ENCODE results near the gene ZNF768. TPM values are rescaled to one million over a fixed set of nuclear protein-coding genes. Genes with fewer than 3 reads are reported as not detected.
A peak's percentile ranks its signal among the peaks of the same experiment; 100 is the strongest.

ZNF768 gene
- total RNA-seq (1 to 10 TPM; 6.0 to 8.5 (median 7.3) TPM), polyA plus RNA-seq (1 to 10 TPM; 1.6 to 2.4 TPM), total RNA-seq (7.3 reads per million, percentile 30 among the genes with 10 or more reads in this experiment)

DNA sequence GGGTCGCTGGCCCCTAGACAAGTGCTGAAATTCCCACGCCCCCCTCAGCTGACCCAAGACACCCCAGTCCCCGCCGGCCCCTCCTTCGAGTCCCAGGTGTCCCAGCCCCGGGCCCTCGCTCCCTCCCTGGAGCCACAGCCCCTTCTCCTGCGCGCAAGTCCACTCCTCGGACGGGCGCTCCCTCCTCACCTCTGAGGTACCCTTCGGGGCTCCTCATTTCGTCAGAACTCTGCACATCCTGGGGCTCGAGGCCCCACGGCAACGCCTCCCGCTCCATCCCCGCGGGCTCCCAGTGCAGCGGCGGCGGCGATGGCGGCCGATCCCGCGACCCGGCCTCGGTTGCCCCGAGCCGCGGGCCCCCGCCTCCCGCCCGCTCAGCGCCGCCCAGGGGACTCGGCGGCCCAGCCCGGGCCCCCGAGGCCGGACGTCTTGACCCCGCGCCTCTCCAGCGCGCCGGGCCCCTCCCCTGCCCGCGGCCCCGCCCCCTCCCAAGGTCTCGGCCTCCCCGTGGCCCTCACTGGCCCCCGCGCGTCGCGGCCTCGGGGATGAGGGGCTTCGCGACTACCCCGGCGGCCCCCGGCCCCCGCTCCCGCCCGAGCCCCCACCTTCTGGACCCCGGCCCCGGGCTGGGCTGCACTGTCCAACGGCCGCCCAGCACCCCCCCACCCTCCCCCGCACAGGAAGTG lies at the start of gene ZNF768:
ZNF768 (minus strand) TSS at position 430 of the 686 bp plus-strand sequence; CDS start at position 277, 153 bp downstream.
- H3K27me3 ChIP-seq (ENCODE audit: control insufficient read depth in 2 of 2, insufficient read depth in 2 of 2, low read length in 2 of 2): no peaks in the 10 kb centered on the region
- peaks cover 0 to 10% of the 10 kb centered on the region in 2 donors for H3K4me1 ChIP-seq (ENCODE audit: control insufficient read depth in 2 of 2, insufficient read depth in 2 of 2, low read length in 2 of 2)
- intact Hi-C loops (cut with micrococcal nuclease): loop anchor here (2.0 kb wide), 8 partner anchors 33 to 173 kb away; partner anchors contain the start of genes ITGAL (in 2 of the 2), ZNF785 (in 2 of the 2), PRR14 (in 1 of the 2) and SRCAP (in 1 of the 2)
- peak within 1 kb of the TSS; percentile 76 for H3K27ac ChIP-seq (ENCODE audit: low read depth, low read length)
- Mint-ChIP-seq H3K4me1 (peaks cover 17 to 37% (median 31%) of the 10 kb centered on the region in 7 donors), H3K27me3 (no peaks in the 10 kb centered on the region), H3K9me3 (peaks cover 0 to 2% (median 0%) of the 10 kb centered on the region in 11 donors), H3K36me3 (peaks cover 0 to 6% (median 0%) of the 10 kb centered on the region in 5 donors), H3K27ac (peak within 1 kb of the TSS; percentile 82 to 94 (median 88)), H3K4me3 (peak within 1 kb of the TSS; percentile 78 to 93 (median 89))
- peak in 5 of 9 donors; percentile 14 to 65 (median 27) for DNase-seq
- CTCF ChIA-PET: interaction anchor here (1.0 to 1.1 kb wide), 2 partner anchors 9 to 103 kb away, joined by 3 to 5 read pairs; partner anchors contain the start of gene ZNF747
- POLR2A ChIA-PET: interaction anchor here (1.1 to 2.1 kb wide), 5 partner anchors 9 to 96 kb away, joined by 3 to 13 read pairs (median 4); partner anchors contain the start of genes DCTPP1, ZNF688 and ZNF747
- ATAC-seq: peak; percentile 17
- no peaks in the 10 kb centered on the region for H3K9me3 ChIP-seq (ENCODE audit: control insufficient read depth in 2 of 3, low read length in 3 of 3)
- peak within 1 kb of the TSS; percentile 75 for H3K4me3 ChIP-seq (ENCODE audit: low read length)
- peaks cover 0 to 25% (median 0%) of the 10 kb centered on the region in 3 experiments for H3K36me3 ChIP-seq (ENCODE audit: control insufficient read depth in 2 of 3, insufficient read depth in 3 of 3, low read length in 3 of 3)

DNA sequence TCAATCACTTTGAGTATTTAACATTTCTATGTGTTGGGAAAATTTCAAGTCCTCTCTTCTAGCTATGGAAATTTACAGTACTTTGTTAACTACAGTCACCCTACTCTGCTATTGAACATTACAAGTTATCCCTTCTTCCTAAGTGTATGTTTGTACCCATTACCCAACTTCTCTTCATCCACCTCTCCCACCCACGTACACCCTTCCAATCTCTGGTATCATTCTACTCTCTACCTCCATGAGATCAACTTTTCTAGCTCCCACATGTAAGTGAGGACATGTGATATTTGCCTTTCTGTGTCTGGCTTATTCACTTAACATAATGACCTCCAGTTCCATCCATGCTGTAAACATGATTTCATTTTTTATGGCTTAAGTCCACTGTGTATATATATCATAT lies 48.3 kb upstream of the ZNF768 start:
- CTCF ChIA-PET: interaction anchor here (1.1 kb wide), 1 partner anchor 18 kb away, joined by 3 read pairs; no protein-coding TSS in a partner anchor
- H3K4me1 Mint-ChIP-seq: peaks cover 6 to 31% (median 22%) of the 10 kb centered on the region in 7 donors
- Histone ChIP-seq H3K4me3 (ENCODE audit: low read length) (no peak overlapping the region), H3K36me3 (ENCODE audit: control insufficient read depth in 2 of 3, insufficient read depth in 3 of 3, low read length in 3 of 3) (peaks cover 0 to 8% (median 0%) of the 10 kb centered on the region in 3 experiments), H3K9me3 (ENCODE audit: control insufficient read depth in 2 of 3, low read length in 3 of 3) (no peaks in the 10 kb centered on the region), H3K27me3 (ENCODE audit: control insufficient read depth in 2 of 2, insufficient read depth in 2 of 2, low read length in 2 of 2) (no peaks in the 10 kb centered on the region), H3K27ac (ENCODE audit: low read depth, low read length) (no peak overlapping the region), H3K4me1 (ENCODE audit: control insufficient read depth in 2 of 2, insufficient read depth in 2 of 2, low read length in 2 of 2) (peaks cover 9 to 15% of the 10 kb centered on the region in 2 donors)
- H3K4me3 Mint-ChIP-seq: peak overlapping the region in 2 of 10 donors; percentile 4 to 14
- no peaks in the 10 kb centered on the region for H3K9me3 Mint-ChIP-seq
- H3K36me3 Mint-ChIP-seq: peaks cover 0 to 8% (median 0%) of the 10 kb centered on the region in 5 donors
- no peaks in the 10 kb centered on the region for H3K27me3 Mint-ChIP-seq
- POLR2A ChIA-PET: interaction anchor here (1.0 kb wide), 1 partner anchor 24 kb away, joined by 4 read pairs; no protein-coding TSS in a partner anchor
- intact Hi-C loops (cut with micrococcal nuclease): no loop called here
- H3K27ac Mint-ChIP-seq: peak overlapping the region in 3 of 9 donors; percentile 19 to 37 (median 24)
- DNase-seq (no peak), ATAC-seq (no peak)

DNA sequence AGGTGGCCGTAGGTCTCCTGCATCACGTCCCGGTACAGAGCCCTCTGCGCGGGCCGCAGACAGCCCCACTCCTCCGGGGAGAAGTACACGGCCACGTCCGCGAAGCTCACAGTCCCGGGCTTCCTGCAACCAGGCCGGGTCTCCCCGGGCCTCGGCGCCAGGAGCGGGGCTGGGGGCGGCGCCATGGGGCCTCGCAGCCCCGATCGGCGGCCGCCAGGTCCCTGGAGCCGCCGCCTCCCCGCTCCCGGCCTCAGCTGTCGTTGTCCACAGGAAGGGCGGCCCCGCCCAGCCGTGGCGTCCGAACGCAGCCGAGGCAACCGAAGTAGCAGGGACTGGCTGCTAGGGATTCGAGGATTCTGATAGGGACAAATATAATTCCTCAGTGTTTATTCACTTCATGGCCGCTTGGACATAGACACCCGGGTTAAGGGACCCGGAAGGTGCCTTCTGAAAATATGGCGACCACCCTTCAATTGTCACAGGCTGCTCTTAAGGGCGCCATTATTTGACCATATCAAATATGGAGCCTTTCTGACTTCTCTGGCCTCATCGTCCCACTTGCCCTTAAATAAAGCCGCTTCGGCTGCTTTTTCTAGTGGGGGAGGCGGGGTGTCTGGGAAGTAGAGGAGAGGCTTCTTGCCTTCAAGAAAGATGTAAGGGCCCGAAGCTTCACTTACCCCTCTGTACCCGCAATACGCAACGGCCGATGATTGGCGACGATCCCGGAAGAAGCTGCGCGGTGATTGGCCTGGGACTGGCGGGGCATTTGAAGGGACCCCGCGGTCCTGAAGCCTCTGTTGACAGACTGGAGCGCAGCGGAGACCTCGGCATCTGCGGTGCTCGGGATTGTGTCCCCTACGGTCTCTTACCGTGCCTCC lies 45.3 kb upstream of the ZNF768 start, which contains the start of gene ZNF688:
ZNF688 (minus strand) TSS at position 270 of the 878 bp plus-strand sequence; CDS start at position 185, 85 bp downstream.
- Mint-ChIP-seq H3K4me1 (peaks cover 20 to 54% (median 42%) of the 10 kb centered on the region in 7 donors), H3K27ac (peak within 1 kb of the TSS; percentile 92 to 98 (median 95)), H3K9me3 (no peaks in the 10 kb centered on the region), H3K27me3 (no peaks in the 10 kb centered on the region), H3K36me3 (peaks cover 0 to 9% (median 0%) of the 10 kb centered on the region in 5 donors), H3K4me3 (peak within 1 kb of the TSS; percentile 87 to 98 (median 90))
- no peaks in the 10 kb centered on the region for H3K36me3 ChIP-seq (ENCODE audit: control insufficient read depth in 2 of 3, insufficient read depth in 3 of 3, low read length in 3 of 3)
- ATAC-seq (peak; percentile 89), DNase-seq (peak; percentile 74 to 99 (median 97))
- intact Hi-C loops (cut with micrococcal nuclease): loop anchor here (1.0 to 2.0 kb wide), 13 partner anchors 13 to 386 kb away; partner anchors contain the start of genes DCTPP1 (in 2 of the 2), FBRS (in 2 of the 2), PRR14 (in 2 of the 2) and ZNF768 (in 2 of the 2)
- H3K27ac ChIP-seq (ENCODE audit: low read depth, low read length): peak within 1 kb of the TSS; percentile 94
- ChIA-PET POLR2A (interaction anchor here (0.6 to 3.7 kb wide), 38 partner anchors 10 to 622 kb away, joined by 3 to 149 read pairs (median 4); partner anchors contain the start of genes CORO1A, DCTPP1, FBRS and PRR14), CTCF (interaction anchor here (0.8 to 2.1 kb wide), 7 partner anchors 10 to 142 kb away, joined by 3 to 11 read pairs (median 5); partner anchors contain the start of genes DCTPP1 and ZNF764)
- peak within 1 kb of the TSS; percentile 88 for H3K4me3 ChIP-seq (ENCODE audit: low read length)
- peaks cover 36 to 38% of the 10 kb centered on the region in 2 donors for H3K4me1 ChIP-seq (ENCODE audit: control insufficient read depth in 2 of 2, insufficient read depth in 2 of 2, low read length in 2 of 2)
- H3K9me3 ChIP-seq (ENCODE audit: control insufficient read depth in 2 of 3, low read length in 3 of 3): no peaks in the 10 kb centered on the region
- H3K27me3 ChIP-seq (ENCODE audit: control insufficient read depth in 2 of 2, insufficient read depth in 2 of 2, low read length in 2 of 2): no peaks in the 10 kb centered on the region

DNA sequence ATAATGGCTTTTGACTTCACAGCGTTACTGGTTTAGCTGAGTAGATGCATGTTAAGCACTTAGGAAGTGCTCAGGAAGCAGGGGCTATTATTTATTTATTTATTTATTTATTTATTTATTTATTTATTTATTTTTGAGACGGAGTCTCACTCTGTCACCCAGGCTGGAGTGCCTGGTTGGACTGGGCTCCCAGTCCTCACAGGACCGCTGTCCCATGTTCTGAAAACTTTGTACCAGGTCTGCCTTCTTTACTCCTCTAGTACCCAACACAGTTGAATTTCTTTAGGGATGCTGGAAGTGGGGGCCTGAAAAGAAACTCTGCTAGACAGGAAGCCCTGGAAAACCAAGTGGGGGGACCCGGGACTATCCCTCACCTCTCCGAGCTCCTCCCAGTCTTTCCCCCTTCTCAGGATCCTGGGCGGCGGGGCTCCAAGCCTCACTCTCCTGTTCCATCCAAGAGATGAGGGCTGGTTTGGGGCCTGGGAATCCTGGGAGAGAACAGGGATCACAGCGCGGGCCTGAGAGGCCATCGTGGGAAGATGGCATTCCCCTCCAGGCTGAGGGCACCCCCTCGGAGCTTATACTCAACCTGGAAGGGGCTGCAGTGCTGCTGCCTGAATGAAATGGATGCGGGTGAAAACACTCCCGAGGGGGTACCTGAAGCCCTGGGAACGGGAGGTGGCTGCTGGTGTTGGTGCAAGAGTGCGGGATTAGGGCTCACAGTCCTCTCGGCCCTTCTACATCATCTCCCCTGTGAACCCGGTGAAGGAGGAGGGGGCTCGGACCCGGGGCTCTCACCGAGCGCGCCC lies 44.5 kb upstream of the ZNF768 start:
- peak overlapping the region; percentile 94 for H3K27ac ChIP-seq (ENCODE audit: low read depth, low read length)
- Mint-ChIP-seq H3K4me1 (peaks cover 20 to 62% (median 50%) of the 10 kb centered on the region in 7 donors), H3K9me3 (peaks cover 0 to 2% (median 0%) of the 10 kb centered on the region in 11 donors), H3K27me3 (no peaks in the 10 kb centered on the region), H3K4me3 (peak overlapping the region; percentile 83 to 96 (median 88)), H3K27ac (peak overlapping the region; percentile 54 to 97 (median 92)), H3K36me3 (peaks cover 0 to 8% (median 0%) of the 10 kb centered on the region in 5 donors)
- intact Hi-C loops (cut with micrococcal nuclease): loop anchor here in 1 of 2 donors (1.0 to 2.0 kb wide), 2 partner anchors 13 to 44 kb away; partner anchors contain the start of genes ZNF764 and ZNF768
- POLR2A ChIA-PET: interaction anchor here (0.7 to 3.7 kb wide), 26 partner anchors 11 to 503 kb away, joined by 3 to 149 read pairs (median 5); partner anchors contain the start of genes DCTPP1, FBRS, PRR14 and SEPTIN1
- peaks cover 36 to 38% of the 10 kb centered on the region in 2 donors for H3K4me1 ChIP-seq (ENCODE audit: control insufficient read depth in 2 of 2, insufficient read depth in 2 of 2, low read length in 2 of 2)
- CTCF ChIA-PET: interaction anchor here (0.6 to 2.1 kb wide), 6 partner anchors 11 to 58 kb away, joined by 3 to 11 read pairs (median 6); partner anchors contain the start of gene ZNF764
- no peaks in the 10 kb centered on the region for H3K9me3 ChIP-seq (ENCODE audit: control insufficient read depth in 2 of 3, low read length in 3 of 3)
- no peaks in the 10 kb centered on the region for H3K27me3 ChIP-seq (ENCODE audit: control insufficient read depth in 2 of 2, insufficient read depth in 2 of 2, low read length in 2 of 2)
- H3K4me3 ChIP-seq (ENCODE audit: low read length): peak overlapping the region; percentile 88
- H3K36me3 ChIP-seq (ENCODE audit: control insufficient read depth in 2 of 3, insufficient read depth in 3 of 3, low read length in 3 of 3): no peaks in the 10 kb centered on the region
- DNase-seq: peak in 1 of 9 donors; percentile 33
- ATAC-seq: no peak
